Small intestine (tissue), 16 donors: Measurements from ENCODE around the gene TMEM218. TPM values are rescaled to one million over a fixed set of nuclear protein-coding genes. Genes with fewer than 3 reads are reported as not detected.

Experiments
- DNase-seq, 2 donors: peaks; one replicate each; pipeline versions ENCODE4 v3.0.0 to v3.0.0-alpha.2; 2013
- FAIRE-seq: peaks from 2 replicates; lab custom pipeline; 2012; peaks lifted over from hg19 to GRCh38; lab: Jason Lieb, UNC
- H3K27ac ChIP-seq, 3 donors: one replicate each; pipeline ENCODE4 v1.5.1; 2013; ENCODE audit warnings: low read length in 2 of 3, mild to moderate bottlenecking in 2 of 3, control low read depth in 1 of 3, inconsistent platforms in 1 of 3, low read depth in 1 of 3, moderate library complexity in 1 of 3
- H3K27me3 ChIP-seq, 3 donors: one replicate each; pipeline ENCODE4 v1.6.1; 2013; ENCODE audit warnings: low read length in 3 of 3, inconsistent platforms in 1 of 3; ENCODE audit not compliant: control insufficient read depth in 3 of 3, insufficient read depth in 3 of 3
- H3K36me3 ChIP-seq, 3 donors: one replicate each; pipeline ENCODE4 v1.6.1; 2013; ENCODE audit warnings: low read length in 3 of 3, inconsistent platforms in 1 of 3, low read depth in 1 of 3, mild to moderate bottlenecking in 1 of 3, moderate library complexity in 1 of 3; ENCODE audit not compliant: control insufficient read depth in 3 of 3, insufficient read depth in 2 of 3
- H3K4me1 ChIP-seq, 3 donors: one replicate each; pipeline ENCODE4 v1.6.1; 2013; ENCODE audit warnings: low read length in 2 of 3, inconsistent platforms in 1 of 3, low read depth in 1 of 3, mild to moderate bottlenecking in 1 of 3, moderate library complexity in 1 of 3; ENCODE audit not compliant: control insufficient read depth in 3 of 3, insufficient read depth in 2 of 3
- H3K4me3 ChIP-seq, 3 donors: one replicate each; pipeline ENCODE4 v1.5.1; 2013; ENCODE audit warnings: low read length in 3 of 3, control low read depth in 1 of 3, inconsistent platforms in 1 of 3, low read depth in 1 of 3, mild to moderate bottlenecking in 1 of 3, moderate library complexity in 1 of 3
- H3K9me3 ChIP-seq, 2 donors: one replicate each; pipeline ENCODE4 v1.6.1; 2013; ENCODE audit warnings: low read depth in 1 of 2, low read length in 1 of 2; ENCODE audit not compliant: control insufficient read depth in 2 of 2, insufficient read depth in 1 of 2
- WGBS, 3 donors: extraction: QIAGEN DNeasy Blood & Tissue Kit; methylation state at CpG; one replicate each; pipeline ENCODE4 v1.1.7; 2013; 5-methylcytosine and 5-hydroxymethylcytosine counted together
- long read RNA-seq, 10 donors: transcript quantifications; one replicate each; lab custom pipeline, GENCODE V29; 2026
- polyA plus RNA-seq, 4 donors: library from polyadenylated mRNA; stranded (reverse) in 3 of 4; unstranded in 1 of 4; fragments of 200-250 nt in 3 of 4; fragments of 120-200 nt in 1 of 4; gene quantifications; one replicate each; pipeline versions ENCODE4 v1.2.1 to v1.2.3, GENCODE V29; 2013
- donor health status: healthy with polysubstance abuse.
- donor health status: control.
- donor health status: control.
- donor health status: Bipolar disorder and iron deficiency.
- donor health status: healthy.

Gene TMEM218
- polyA plus RNA-seq, result 10 to 100 TPM in 3 of 4 donors, 1 to 10 TPM in 1; 9.6 to 31.2 (median 19.6) TPM
- long read RNA-seq, donor 1, full-length matches to known transcripts, result 4 of 4 reads
- long read RNA-seq, donor 1, partial matches to known transcripts, result 0 of 4 reads
- long read RNA-seq, donor 1, other reads (novel, unspliced or antisense), result 0 of 4 reads
- long read RNA-seq, donor 2, full-length matches to known transcripts, result 2 of 2 reads
- long read RNA-seq, donor 2, partial matches to known transcripts, result 0 of 2 reads
- long read RNA-seq, donor 2, other reads (novel, unspliced or antisense), result 0 of 2 reads
- long read RNA-seq, donor 3, partial matches to known transcripts, result 0 of 1 reads
- long read RNA-seq, donor 3, other reads (novel, unspliced or antisense), result 0 of 1 reads
- long read RNA-seq, donor 4, result 0 reads
- long read RNA-seq, donor 5, full-length matches to known transcripts, result 1 of 1 reads
- long read RNA-seq, donor 5, partial matches to known transcripts, result 0 of 1 reads
- long read RNA-seq, donor 5, other reads (novel, unspliced or antisense), result 0 of 1 reads
- long read RNA-seq, donor 6, result 0 reads
- long read RNA-seq, donor 7, result 0 reads
- long read RNA-seq, donor 8, result 0 reads
- long read RNA-seq, donor 9, full-length matches to known transcripts, result 1 of 1 reads
- long read RNA-seq, donor 9, partial matches to known transcripts, result 0 of 1 reads
- long read RNA-seq, donor 9, other reads (novel, unspliced or antisense), result 0 of 1 reads
- long read RNA-seq, donor 10, result 0 reads

DNA sequence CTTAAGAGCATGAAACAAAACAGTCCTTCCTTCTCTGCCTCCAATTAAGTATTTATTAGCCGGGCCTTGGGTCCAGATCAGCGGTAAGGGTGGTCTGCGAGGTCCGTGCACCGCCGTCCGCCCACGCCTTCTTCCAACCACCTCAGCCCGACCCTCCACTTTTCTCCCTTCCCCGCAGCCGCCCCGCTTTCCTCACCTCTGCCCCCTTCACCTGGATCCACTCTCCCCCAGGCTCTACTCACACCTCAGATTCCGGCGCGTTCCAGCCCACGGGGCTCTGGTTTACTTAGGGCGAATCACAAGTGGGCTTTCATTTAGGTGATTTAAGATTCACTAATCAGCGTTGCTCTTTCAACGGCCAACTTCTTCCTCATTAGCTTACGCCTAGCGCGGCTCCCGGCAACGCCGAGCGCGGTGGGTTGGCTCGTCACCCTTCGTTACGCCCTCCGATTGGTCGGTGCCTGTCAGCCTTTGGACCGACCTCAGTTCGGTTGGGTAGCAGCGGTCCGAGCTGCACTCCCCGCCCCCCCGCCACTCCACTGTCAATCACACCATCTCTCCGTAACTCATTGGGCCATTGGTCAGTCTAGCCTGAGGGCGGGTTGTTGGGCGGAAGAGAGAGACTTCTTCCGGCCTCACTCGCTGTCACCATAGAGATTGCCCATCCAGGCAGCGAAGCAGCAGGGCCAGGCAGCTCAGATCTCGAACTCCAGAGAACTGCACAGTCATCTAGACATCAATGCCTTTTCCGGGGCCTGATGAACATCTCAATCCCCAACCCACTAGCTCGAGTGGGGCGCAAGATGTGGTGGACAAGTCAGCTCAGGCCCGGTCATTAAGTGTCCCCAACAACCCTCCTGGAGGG, at the start of gene TMEM218:
TMEM218 (minus strand) TSS at position 284 of the 865 bp plus-strand sequence. CDS start 9,385 bp downstream, outside the sequence.
- H3K27me3 ChIP-seq, result no peaks in the 10 kb centered on the region
- peaks cover 0 to 5% of the 10 kb centered on the region in 2 donors for H3K9me3 ChIP-seq
- FAIRE-seq (peak; percentile 64), DNase-seq (peak; percentile 99 to 100)
- 5 to 6% (median 5%) methylated on average over 48 to 49 of the region's 49 CpGs for WGBS, 3 donors
- peaks cover 0 to 4% (median 0%) of the 10 kb centered on the region in 3 donors for H3K4me1 ChIP-seq
- peak within 1 kb of the TSS; percentile 87 to 89 (median 88) for H3K27ac ChIP-seq
- no peaks in the 10 kb centered on the region for H3K36me3 ChIP-seq
- H3K4me3 ChIP-seq, result peak within 1 kb of the TSS; percentile 64 to 86 (median 73)

DNA sequence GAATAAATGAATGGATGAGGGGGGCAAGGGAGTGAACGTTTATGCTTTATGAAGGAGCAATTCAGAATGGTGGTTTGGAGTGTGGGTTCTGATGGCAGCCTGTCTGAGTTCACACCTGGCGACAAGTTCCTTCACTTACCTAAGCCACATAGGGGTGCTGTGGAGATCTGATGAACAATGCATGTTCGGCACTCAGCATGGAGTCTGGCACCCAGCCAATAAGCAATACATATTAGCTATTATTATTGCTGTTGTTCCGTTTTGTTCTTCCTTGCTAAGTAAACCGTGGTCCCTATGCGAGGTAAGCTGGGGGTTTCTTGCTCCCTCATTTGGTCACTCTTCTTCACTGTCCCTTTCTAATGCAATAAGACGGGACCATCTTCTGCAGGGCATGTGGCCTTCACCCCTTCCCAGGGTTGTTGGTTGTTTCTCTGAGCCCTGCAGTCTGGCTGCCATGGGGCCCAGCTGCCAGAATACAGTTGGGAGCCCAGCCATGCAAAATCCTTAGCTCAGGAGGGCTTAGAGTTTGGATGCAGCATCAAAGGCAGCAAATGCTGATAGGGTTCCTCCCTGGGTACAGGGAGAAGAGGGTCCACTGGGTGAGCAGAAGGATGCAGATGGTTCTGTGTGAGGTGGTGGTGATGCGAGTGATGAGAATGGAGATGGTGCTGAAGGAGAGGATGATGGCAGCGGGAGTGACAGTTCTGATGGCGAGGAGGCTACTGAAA, 46.7 kb upstream of the TMEM218 start:
- FAIRE-seq (no peak), DNase-seq (no peak)
- Histone ChIP-seq H3K27ac (no peak overlapping the region), H3K36me3 (no peaks in the 10 kb centered on the region), H3K4me1 (no peaks in the 10 kb centered on the region), H3K9me3 (no peaks in the 10 kb centered on the region), H3K4me3 (no peak overlapping the region), H3K27me3 (peaks cover 0 to 4% (median 0%) of the 10 kb centered on the region in 3 donors)
- 64 to 78% (median 76%) methylated on average over 10 of the region's 10 CpGs for WGBS, 3 donors

DNA sequence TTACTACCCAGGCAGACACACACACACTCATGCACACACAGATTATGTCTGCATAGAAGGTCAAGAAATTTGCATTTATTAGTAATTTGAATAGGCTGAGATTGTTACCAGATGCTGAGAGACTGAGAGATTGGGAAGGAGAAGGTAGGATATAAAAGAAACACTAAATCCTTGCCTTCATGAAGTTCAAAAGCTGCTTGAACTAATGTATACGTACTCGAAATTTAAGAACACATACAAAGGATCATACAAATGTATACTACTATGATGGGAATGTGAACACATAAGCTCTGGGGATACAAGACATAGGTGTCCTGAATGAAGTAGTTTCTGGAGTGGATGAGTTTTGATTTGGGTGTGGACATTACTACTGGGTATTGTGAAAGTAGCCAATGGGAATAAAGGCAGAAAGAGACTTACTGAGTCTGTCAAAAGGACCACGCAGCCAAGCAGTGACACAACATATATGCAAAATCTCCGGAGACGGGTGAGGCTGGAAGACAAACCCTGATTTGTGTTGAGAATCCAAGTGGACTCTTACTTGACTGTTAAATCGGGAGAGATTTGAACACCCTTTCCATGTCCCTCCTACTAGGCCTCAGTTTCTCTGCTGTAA, 45.8 kb upstream of the TMEM218 start:
- Histone ChIP-seq H3K9me3 (no peaks in the 10 kb centered on the region), H3K4me1 (no peaks in the 10 kb centered on the region), H3K27me3 (no peaks in the 10 kb centered on the region), H3K27ac (no peak overlapping the region), H3K4me3 (no peak overlapping the region), H3K36me3 (no peaks in the 10 kb centered on the region)
- DNase-seq (no peak), FAIRE-seq (no peak)
- 77 to 89% (median 85%) methylated on average over 6 of the region's 6 CpGs for WGBS, 3 donors

DNA sequence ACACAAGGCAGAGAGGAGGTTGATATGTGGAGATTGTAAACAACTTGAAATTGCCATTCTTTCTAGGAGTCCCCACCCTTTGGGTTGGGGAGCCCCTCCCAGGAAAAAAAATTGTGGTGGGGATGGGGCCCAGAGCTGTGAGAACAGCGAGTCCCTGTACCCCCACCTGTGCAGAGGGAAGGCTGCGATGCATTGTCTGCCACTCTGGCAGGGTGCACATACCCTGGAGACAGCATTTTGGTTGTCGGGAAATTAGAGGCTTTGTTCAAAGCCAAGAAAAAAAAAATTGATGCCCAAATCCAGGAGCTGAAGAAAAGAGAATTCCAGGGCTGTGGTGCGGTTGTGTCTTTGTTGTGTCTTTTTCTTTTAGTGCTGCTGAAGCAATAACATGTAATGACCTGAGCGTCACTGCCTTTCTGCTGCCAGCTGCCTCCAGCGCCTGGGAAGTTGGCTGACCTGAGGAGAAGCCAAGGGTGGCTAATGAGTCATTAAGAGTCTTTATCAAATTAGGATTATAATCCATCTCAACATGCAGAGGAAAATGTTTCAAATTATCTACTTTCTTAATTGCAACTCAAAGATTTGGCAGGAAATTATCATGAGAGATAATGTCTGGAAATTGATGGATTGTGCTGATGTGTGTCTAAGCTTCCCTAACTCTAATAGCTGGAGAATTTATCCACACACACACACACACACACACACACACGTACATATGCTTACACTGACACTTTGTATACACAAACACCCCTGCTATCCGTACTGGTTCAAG, 45.1 kb upstream of the TMEM218 start:
- Histone ChIP-seq H3K27ac (no peak overlapping the region), H3K4me1 (no peaks in the 10 kb centered on the region), H3K27me3 (no peaks in the 10 kb centered on the region), H3K4me3 (no peak overlapping the region), H3K36me3 (no peaks in the 10 kb centered on the region), H3K9me3 (no peaks in the 10 kb centered on the region)
- FAIRE-seq (no peak), DNase-seq (no peak)
- WGBS, 3 donors, result 61 to 73% (median 69%) methylated on average over 8 of the region's 8 CpGs

DNA sequence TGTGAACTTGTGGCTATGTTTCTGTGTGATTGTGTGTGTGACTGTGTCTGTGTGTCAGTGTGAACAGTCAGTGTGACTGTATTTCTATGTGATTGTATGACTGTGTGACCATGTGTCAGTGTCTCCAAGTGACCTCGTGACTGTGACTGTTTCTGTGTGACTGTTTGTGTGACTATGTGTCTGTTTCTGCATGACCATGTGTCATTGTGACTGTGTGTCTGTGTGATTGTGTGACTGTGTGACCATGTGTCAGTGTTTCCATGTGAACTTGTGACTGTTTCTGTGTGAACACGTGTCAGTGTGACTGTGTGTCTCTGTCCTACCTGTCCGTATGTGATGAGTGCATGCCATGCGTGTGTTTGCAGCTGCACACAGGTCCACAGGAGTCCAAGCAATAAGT, 44.3 kb upstream of the TMEM218 start:
- 76 to 88% (median 83%) methylated on average over 4 of the region's 4 CpGs for WGBS, 3 donors
- DNase-seq, result no peak
- Histone ChIP-seq H3K9me3 (no peaks in the 10 kb centered on the region), H3K4me1 (no peaks in the 10 kb centered on the region), H3K27me3 (no peaks in the 10 kb centered on the region), H3K36me3 (no peaks in the 10 kb centered on the region), H3K27ac (no peak overlapping the region), H3K4me3 (no peak overlapping the region)
- no peak for FAIRE-seq

DNA sequence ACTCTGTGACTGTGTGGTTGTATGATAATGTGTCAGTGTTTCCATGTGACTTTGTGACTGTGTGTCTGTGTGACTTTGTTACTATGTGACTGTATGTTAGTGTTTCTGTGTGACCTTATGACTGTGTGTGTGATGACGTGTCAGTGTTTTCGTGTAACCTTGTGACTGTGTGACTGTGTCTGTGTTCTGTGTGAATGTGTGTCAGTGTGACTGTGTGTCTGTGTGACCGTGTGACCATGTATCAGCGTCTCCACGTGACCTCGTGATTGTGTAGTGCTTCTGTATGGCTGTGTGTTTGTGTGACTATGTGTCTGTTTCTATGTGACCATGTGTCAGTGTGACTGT, 43.6 kb upstream of the TMEM218 start:
- DNase-seq, result no peak

DNA sequence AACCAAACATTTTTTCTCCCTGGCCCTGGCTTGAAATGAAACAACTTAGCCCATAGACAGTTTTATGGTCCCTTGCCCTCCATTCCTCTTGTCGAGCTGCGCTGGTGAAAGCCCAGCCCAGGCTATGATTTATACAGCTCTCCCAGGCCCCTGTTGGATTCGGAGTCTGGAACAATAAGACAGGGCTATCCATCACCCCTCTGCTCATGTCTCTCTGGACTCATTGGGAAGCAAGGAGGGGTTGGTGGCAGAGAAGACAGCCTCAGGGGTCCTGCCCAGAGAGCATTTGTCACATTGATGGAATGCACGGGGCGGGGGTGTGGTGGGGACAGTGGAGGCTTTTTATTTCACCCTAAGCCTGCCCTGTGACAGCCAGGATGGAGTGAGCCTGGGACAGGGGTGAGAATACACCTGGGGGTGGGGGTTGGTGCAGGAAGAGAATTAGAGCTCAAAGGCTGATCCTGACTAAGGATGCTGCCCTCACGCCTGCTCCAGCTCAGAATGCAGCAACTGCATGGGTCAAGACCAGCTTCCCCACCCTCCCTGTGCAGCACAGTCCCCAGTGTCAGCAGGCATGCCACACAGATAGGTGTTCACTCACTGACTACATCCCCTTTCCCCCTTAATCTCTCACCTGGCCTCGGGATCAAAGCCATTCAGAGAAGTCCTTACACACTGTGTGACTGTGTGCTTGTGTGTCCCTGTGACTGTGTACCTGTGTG, 43.1 kb upstream of the TMEM218 start:
- Histone ChIP-seq H3K36me3 (no peaks in the 10 kb centered on the region), H3K4me3 (no peak overlapping the region), H3K9me3 (no peaks in the 10 kb centered on the region), H3K27ac (no peak overlapping the region), H3K4me1 (no peaks in the 10 kb centered on the region), H3K27me3 (no peaks in the 10 kb centered on the region)
- 35 to 41% (median 39%) methylated on average over 7 of the region's 7 CpGs for WGBS, 3 donors
- DNase-seq, result no peak
- no peak for FAIRE-seq

More for the DNA sequence above, 43.6 kb upstream of the TMEM218 start:
- H3K4me3 ChIP-seq, result no peak overlapping the region
- WGBS, 3 donors, result 80 to 92% (median 89%) methylated on average over 6 of the region's 6 CpGs
- no peaks in the 10 kb centered on the region for H3K27me3 ChIP-seq
- H3K9me3 ChIP-seq, result no peaks in the 10 kb centered on the region
- H3K27ac ChIP-seq, result no peak overlapping the region
- no peak for FAIRE-seq
- H3K36me3 ChIP-seq, result no peaks in the 10 kb centered on the region
- H3K4me1 ChIP-seq, result no peaks in the 10 kb centered on the region
